K562 (cell line): Measurements from ENCODE around the gene SYPL2. TPM values are rescaled to one million over a fixed set of nuclear protein-coding genes. Genes with fewer than 3 reads are reported as not detected.

ENCODE experiments used
- ATAC-seq: fragments of 200-7000 bp; cut with Tn5 transposase; 3 replicates; pipeline ENCODE4 v1.9.1; 2020; ENCODE audit warnings: moderate library complexity
- BruUV-seq: library from RNA; stranded (reverse); fragments of 400-500 nt; replicated peaks from 2 replicates; lab custom pipeline; 2021; lab: Mats Ljungman, UMichigan
- CTCF ChIA-PET: fragments of 300-600 bp; formaldehyde crosslinking; extraction: SDS; loops from one replicate; lab custom pipeline; 2021; ENCODE audit warnings: low intra/inter-chr PET ratio; lab: Yijun Ruan, JAX
- POLR2A ChIA-PET: fragments of 300-600, 350-650 bp; sonication (Branson Sonifier 250); formaldehyde crosslinking; extraction: SDS; loops from one replicate; lab custom pipeline; 2021; ENCODE audit warnings: antibody characterized with exemption, inconsistent platforms; lab: Yijun Ruan, JAX
- DNase-seq, 4 experiments: peaks; one replicate each; pipeline versions ENCODE4 v3.0.0 to v3.0.0-alpha.2; 2011 to 2018; ENCODE audit warnings: low spot score in 3 of 4, mixed read lengths in 3 of 4; ENCODE audit errors: extremely low read depth in 1 of 4
- FAIRE-seq: peaks from 2 replicates; lab custom pipeline; 2011; peaks lifted over from hg19 to GRCh38; lab: Jason Lieb, UNC
- H2AFZ ChIP-seq: 2 replicates; pipeline ENCODE4 v1.6.0; 2011; ENCODE audit warnings: low read depth, low read length, control low read depth, inconsistent platforms
- H3K27ac ChIP-seq: fragments of 200-600 bp; 3 replicates; pipeline ENCODE4 v1.8.0; 2011; ENCODE audit warnings: low read depth, mild to moderate bottlenecking, control low read depth, inconsistent platforms, low read length, moderate library complexity, mixed read lengths; ENCODE audit errors: extremely low read depth
- H3K27me3 ChIP-seq, 2 experiments: fragments of 300-600 bp in 1 of 2; 2 replicates in 1 of 2; 3 replicates in 1 of 2; pipeline versions ENCODE4 v1.6.0 to v1.8.0; 2011; ENCODE audit warnings: inconsistent platforms in 2 of 2, low read length in 2 of 2, mild to moderate bottlenecking in 1 of 2, mixed read lengths in 1 of 2, moderate library complexity in 1 of 2; ENCODE audit not compliant: control insufficient read depth in 2 of 2, insufficient read depth in 2 of 2
- H3K36me3 ChIP-seq: fragments of 300-600 bp; 3 replicates; pipeline ENCODE4 v1.8.0; 2011; ENCODE audit warnings: mild to moderate bottlenecking, low read length, inconsistent platforms; ENCODE audit not compliant: control insufficient read depth, insufficient read depth
- H3K4me1 ChIP-seq, 2 experiments: fragments of 200-600 bp in 1 of 2; replicated peaks in 1 of 2; 2 replicates in 1 of 2; 3 replicates in 1 of 2; pipeline versions ENCODE4 v1.5.1 to v1.8.0; 2011; ENCODE audit warnings: inconsistent platforms in 2 of 2, low read length in 2 of 2, mild to moderate bottlenecking in 1 of 2, mixed read lengths in 1 of 2, moderate library complexity in 1 of 2; ENCODE audit not compliant: control insufficient read depth in 2 of 2, insufficient read depth in 2 of 2
- H3K4me2 ChIP-seq: 2 replicates; pipeline ENCODE4 v1.6.1; 2011; ENCODE audit warnings: low read length, control low read depth, inconsistent platforms, mixed read lengths; ENCODE audit not compliant: insufficient read depth
- H3K4me3 ChIP-seq: fragments of 200-600 bp; sonication (generic), shearing (Covaris generic); 2 replicates; pipeline ENCODE4 v1.5.1; 2016; ENCODE audit warnings: control low read depth, inconsistent platforms
- H3K79me2 ChIP-seq: fragments of 200-600 bp; 3 replicates; pipeline ENCODE4 v1.8.0; 2011; ENCODE audit warnings: low read length, inconsistent platforms; ENCODE audit not compliant: control insufficient read depth, insufficient read depth
- H3K9ac ChIP-seq, 2 experiments: 2 replicates each; pipeline versions ENCODE4 v1.6.0 to v1.6.1; 2011; ENCODE audit warnings: low read depth in 2 of 2, low read length in 2 of 2, control low read depth in 1 of 2, inconsistent platforms in 1 of 2, mild to moderate bottlenecking in 1 of 2, mixed read lengths in 1 of 2; ENCODE audit not compliant: insufficient read depth in 1 of 2
- H3K9me1 ChIP-seq: one replicate; pipeline ENCODE4 v1.6.0; 2011; ENCODE audit warnings: inconsistent platforms, mild to moderate bottlenecking, low read length, moderate library complexity; ENCODE audit not compliant: control insufficient read depth, insufficient read depth
- H3K9me3 ChIP-seq: replicated peaks from 2 replicates; pipeline ENCODE4 v1.5.1; 2011; ENCODE audit warnings: low read depth, low read length, inconsistent platforms; ENCODE audit not compliant: control insufficient read depth, insufficient read depth
- H4K20me1 ChIP-seq: replicated peaks from 2 replicates; pipeline ENCODE4 v1.6.1; 2011; ENCODE audit warnings: low read length, inconsistent platforms, mixed read lengths; ENCODE audit not compliant: control insufficient read depth, insufficient read depth
- EGR1 ChIP-seq: fragments of 450-650 bp; conservative IDR thresholded peaks from 2 replicates; pipeline ENCODE4 v1.6.1; 2017; ENCODE audit warnings: mild to moderate bottlenecking
- EP300 ChIP-seq: IDR thresholded peaks from 2 replicates; pipeline ENCODE4 v1.6.1; 2012; ENCODE audit warnings: low read length, improper control_type of control experiment
- MEIS2 ChIP-seq: fragments of 450-650 bp; IDR thresholded peaks from 2 replicates; pipeline ENCODE4 v1.6.1; 2014; ENCODE audit warnings: mild to moderate bottlenecking; ENCODE audit not compliant: partially characterized antibody
- NBN ChIP-seq: fragments of 450-650 bp; IDR thresholded peaks from 2 replicates; pipeline ENCODE4 v1.6.1; 2016; ENCODE audit warnings: low read depth, mild to moderate bottlenecking
- NEUROD1 ChIP-seq: fragments of 150-350 bp; IDR thresholded peaks from 2 replicates; pipeline ENCODE4 v1.6.1; 2014; ENCODE audit warnings: borderline replicate concordance, low read length, low read depth; ENCODE audit not compliant: partially characterized antibody
- PTBP1 ChIP-seq: fragments of 200-400 bp; formaldehyde crosslinking; IDR thresholded peaks from 2 replicates; pipeline ENCODE4 v1.6.1; 2017; ENCODE audit warnings: low read depth, low read length
- PTRF ChIP-seq: fragments of 450-650 bp; IDR thresholded peaks from 2 replicates; pipeline ENCODE4 v1.6.1; 2016; ENCODE audit warnings: mild to moderate bottlenecking, missing genetic modification characterization, missing compliant biosample characterization
- TEAD1 ChIP-seq, 2 experiments: fragments of 450-650 bp in 1 of 2; sonication (generic) in 1 of 2; formaldehyde crosslinking; IDR thresholded peaks; 2 replicates each; pipeline versions ENCODE4 v1.4.0 to v1.8.0; 2020 to 2022; ENCODE audit warnings: mild to moderate bottlenecking in 2 of 2, missing genetic modification reagents in 1 of 2
- ZNF766 ChIP-seq: fragments of 200-800 bp; sonication (Bioruptor generic); conservative IDR thresholded peaks from 2 replicates; pipeline ENCODE4 v1.6.1; 2016; ENCODE audit warnings: missing genetic modification characterization, missing compliant biosample characterization
- WGBS: fragments of 100-300 bp; shearing (Covaris generic); methylation state at CpG from one replicate; pipeline ENCODE4 v1.1.6; 2016; ENCODE audit warnings: low coverage, mixed read lengths; ENCODE audit not compliant: insufficient coverage; ENCODE audit errors: missing lambda C conversion rate; 5-methylcytosine and 5-hydroxymethylcytosine counted together
- in situ Hi-C: fragments of 300-500 bp; cut with MboI; formaldehyde crosslinking; loops from 4 replicates; pipeline ENCODE4 v1.15.0; 2018; ENCODE audit warnings: inconsistent platforms, mixed read lengths
- intact Hi-C: fragments of 100-400 bp; cut with micrococcal nuclease; formaldehyde crosslinking; loops from 2 replicates; pipeline ENCODE4 v1.14.2; 2022
- polyA plus RNA-seq, 8 experiments: library from polyadenylated mRNA; depleted of rRNA in 4 of 8; stranded (reverse) in 5 of 8; unstranded in 3 of 8; fragments of >200 nt; fragmentation: Nextera tagmentation in 2 of 8; fragmentation: Illumina TruSeq in 1 of 8; extraction: Ambion mirVana in 2 of 8; extraction: Trizol in 1 of 8; gene quantifications; 2 replicates each; pipeline versions ENCODE4 v1.2.1 to v1.2.3, GENCODE V29; 2011 to 2014; ENCODE audit warnings: inconsistent platforms in 1 of 8, missing spikeins in 1 of 8
- total RNA-seq, 7 experiments: library from RNA; depleted of rRNA in 6 of 7; stranded (reverse); fragments of >200 nt in 6 of 7; fragmentation: Illumina TruSeq in 2 of 7; extraction: Trizol in 2 of 7; gene quantifications; 2 replicates each; pipeline versions ENCODE4 v1.2.1 to v1.2.3, GENCODE V29; 2011 to 2021; ENCODE audit warnings: low replicate concordance in 1 of 7
- TF ChIP-seq, protein P1 (sequence below): fragments of 250-450 bp; sonication (Bioruptor Pico); IDR thresholded peaks from 2 replicates; pipeline ENCODE4 v1.5.0; 2020; ENCODE audit warnings: mild to moderate bottlenecking
- TF ChIP-seq, protein P2 (sequence below): fragments of 450-650 bp; IDR thresholded peaks from 2 replicates; pipeline ENCODE4 v1.6.1; 2016
- TF ChIP-seq, protein P3 (sequence below): sonication (generic); formaldehyde crosslinking; IDR thresholded peaks from 2 replicates; pipeline ENCODE4 v1.8.0; 2022; ENCODE audit warnings: mild to moderate bottlenecking, missing genetic modification reagents

SYPL2 gene
- total and polyA plus RNA-seq, 9 of the 15 experiments (the other 6 are each of a cell fraction or from before 2014, with no cell fraction given) = 0.03 to 0.20 (median 0.07) TPM; not detected in 2

DNA sequence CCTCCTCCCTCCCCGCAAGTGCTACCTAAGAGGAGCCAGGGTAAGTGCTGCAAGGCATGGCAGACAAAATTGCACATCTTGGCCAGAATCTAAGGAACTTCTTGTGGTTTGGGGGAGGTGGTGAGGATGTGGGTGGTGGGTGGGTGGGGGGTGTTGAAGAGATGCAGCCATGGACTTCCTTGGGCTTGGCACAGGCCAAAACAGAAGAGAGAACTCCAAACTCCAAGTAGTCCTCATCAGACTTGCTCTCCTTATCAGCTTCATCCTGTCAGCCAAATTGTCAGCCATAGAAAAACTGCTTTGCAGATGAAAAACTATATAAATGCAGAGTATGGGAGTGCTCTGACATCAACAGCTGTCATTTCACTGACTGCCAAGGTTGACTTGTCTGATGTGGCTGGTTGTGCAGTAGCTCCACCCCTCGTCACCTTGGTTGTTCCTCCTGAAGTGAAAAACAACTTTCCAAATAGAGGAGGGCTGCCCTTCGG, 36.1 kb downstream of the SYPL2 start:
- intact Hi-C loops = no loop called here
- H2AFZ ChIP-seq = no peak overlapping the region
- no peak overlapping the region for H3K9ac ChIP-seq
- peak in 2 of 4 experiments; percentile 45 to 61 for DNase-seq
- H3K36me3 ChIP-seq = peaks cover 9% of the 10 kb centered on the region; the same call in 1 of the 3 replicates
- POLR2A ChIA-PET = interaction anchor here (0.6 to 3.1 kb wide), 13 partner anchors 9 to 783 kb away, joined by 3 to 17 read pairs (median 3); partner anchors contain the start of genes CYB561D1 and GNAI3
- WGBS = 45% methylated on average over 3 of the region's 3 CpGs
- CTCF ChIA-PET = interaction anchor here (0.6 to 6.4 kb wide), 2 partner anchors 29 to 343 kb away, joined by 3 to 84 read pairs; no protein-coding TSS in a partner anchor
- peaks cover 12 to 31% of the 10 kb centered on the region in 2 experiments for H3K4me1 ChIP-seq
- H4K20me1 ChIP-seq = 0 out of 2 replicates have a peak, but pooled peaks cover 2% of the 10 kb centered on the region
- TF ChIP-seq, protein P1, sequence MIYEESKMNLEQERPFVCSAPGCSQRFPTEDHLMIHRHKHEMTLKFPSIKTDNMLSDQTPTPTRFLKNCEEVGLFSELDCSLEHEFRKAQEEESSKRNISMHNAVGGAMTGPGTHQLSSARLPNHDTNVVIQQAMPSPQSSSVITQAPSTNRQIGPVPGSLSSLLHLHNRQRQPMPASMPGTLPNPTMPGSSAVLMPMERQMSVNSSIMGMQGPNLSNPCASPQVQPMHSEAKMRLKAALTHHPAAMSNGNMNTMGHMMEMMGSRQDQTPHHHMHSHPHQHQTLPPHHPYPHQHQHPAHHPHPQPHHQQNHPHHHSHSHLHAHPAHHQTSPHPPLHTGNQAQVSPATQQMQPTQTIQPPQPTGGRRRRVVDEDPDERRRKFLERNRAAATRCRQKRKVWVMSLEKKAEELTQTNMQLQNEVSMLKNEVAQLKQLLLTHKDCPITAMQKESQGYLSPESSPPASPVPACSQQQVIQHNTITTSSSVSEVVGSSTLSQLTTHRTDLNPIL (CRISPR knock-in tag) = no peak
- TF ChIP-seq ZNF766 (CRISPR knock-in tag) (0 out of 2 replicates have a peak, but pooled peaks have one; percentile 46), NBN (no peak), MEIS2 (peak; percentile 76), PTBP1 (no peak), EGR1 (0 out of 2 replicates have a peak, but pooled peaks have one; percentile 5), EP300 (no peak), NEUROD1 (no peak), PTRF (no peak), TEAD1 (CRISPR knock-in tag; IDR thresholded peaks at IDR 0.05) (no peak)
- TF ChIP-seq, protein P2, sequence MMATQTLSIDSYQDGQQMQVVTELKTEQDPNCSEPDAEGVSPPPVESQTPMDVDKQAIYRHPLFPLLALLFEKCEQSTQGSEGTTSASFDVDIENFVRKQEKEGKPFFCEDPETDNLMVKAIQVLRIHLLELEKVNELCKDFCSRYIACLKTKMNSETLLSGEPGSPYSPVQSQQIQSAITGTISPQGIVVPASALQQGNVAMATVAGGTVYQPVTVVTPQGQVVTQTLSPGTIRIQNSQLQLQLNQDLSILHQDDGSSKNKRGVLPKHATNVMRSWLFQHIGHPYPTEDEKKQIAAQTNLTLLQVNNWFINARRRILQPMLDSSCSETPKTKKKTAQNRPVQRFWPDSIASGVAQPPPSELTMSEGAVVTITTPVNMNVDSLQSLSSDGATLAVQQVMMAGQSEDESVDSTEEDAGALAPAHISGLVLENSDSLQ = peak; percentile 76
- TF ChIP-seq, protein P3, sequence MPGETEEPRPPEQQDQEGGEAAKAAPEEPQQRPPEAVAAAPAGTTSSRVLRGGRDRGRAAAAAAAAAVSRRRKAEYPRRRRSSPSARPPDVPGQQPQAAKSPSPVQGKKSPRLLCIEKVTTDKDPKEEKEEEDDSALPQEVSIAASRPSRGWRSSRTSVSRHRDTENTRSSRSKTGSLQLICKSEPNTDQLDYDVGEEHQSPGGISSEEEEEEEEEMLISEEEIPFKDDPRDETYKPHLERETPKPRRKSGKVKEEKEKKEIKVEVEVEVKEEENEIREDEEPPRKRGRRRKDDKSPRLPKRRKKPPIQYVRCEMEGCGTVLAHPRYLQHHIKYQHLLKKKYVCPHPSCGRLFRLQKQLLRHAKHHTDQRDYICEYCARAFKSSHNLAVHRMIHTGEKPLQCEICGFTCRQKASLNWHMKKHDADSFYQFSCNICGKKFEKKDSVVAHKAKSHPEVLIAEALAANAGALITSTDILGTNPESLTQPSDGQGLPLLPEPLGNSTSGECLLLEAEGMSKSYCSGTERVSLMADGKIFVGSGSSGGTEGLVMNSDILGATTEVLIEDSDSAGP (CRISPR knock-in tag) = no peak
- BruUV-seq = no TSS peak
- FAIRE-seq = peak; percentile 78
- no peak overlapping the region for H3K4me3 ChIP-seq
- no peaks in the 10 kb centered on the region for H3K9me1 ChIP-seq
- in situ Hi-C loops = no loop called here
- H3K4me2 ChIP-seq = no peak overlapping the region
- peak; percentile 39 for ATAC-seq
- no peak overlapping the region for H3K27ac ChIP-seq
- H3K9me3 ChIP-seq = no peaks in the 10 kb centered on the region
- no peaks in the 10 kb centered on the region for H3K79me2 ChIP-seq
- H3K27me3 ChIP-seq = peaks cover 1 to 10% of the 10 kb centered on the region in 2 experiments; a peak in 4 of 5 replicates
